ENCODE data around the gene GMNC.

DNA sequence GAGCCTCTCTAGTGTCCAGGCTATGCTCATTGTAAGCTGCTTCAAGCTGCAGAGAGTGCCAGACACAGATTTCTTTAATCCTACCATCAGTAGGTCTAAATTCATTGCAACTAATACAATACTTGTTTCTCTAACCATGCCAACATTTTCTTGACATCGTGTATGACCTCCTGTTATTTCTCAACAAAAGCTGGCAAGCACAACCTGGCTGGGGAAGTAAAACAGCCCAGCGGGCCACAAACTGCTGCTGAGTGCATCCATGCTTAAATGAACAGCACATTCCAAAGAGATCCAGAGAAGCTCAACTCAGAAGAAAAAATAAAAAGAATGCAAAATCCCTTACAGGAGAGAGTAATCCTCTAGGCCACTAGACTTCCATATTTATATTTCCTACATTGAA, 36.5 kb downstream of the GMNC start:
- TF ChIP-seq, protein P1, sequence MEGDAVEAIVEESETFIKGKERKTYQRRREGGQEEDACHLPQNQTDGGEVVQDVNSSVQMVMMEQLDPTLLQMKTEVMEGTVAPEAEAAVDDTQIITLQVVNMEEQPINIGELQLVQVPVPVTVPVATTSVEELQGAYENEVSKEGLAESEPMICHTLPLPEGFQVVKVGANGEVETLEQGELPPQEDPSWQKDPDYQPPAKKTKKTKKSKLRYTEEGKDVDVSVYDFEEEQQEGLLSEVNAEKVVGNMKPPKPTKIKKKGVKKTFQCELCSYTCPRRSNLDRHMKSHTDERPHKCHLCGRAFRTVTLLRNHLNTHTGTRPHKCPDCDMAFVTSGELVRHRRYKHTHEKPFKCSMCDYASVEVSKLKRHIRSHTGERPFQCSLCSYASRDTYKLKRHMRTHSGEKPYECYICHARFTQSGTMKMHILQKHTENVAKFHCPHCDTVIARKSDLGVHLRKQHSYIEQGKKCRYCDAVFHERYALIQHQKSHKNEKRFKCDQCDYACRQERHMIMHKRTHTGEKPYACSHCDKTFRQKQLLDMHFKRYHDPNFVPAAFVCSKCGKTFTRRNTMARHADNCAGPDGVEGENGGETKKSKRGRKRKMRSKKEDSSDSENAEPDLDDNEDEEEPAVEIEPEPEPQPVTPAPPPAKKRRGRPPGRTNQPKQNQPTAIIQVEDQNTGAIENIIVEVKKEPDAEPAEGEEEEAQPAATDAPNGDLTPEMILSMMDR (IDR thresholded peaks at IDR 0.05), result no peak
- TF ChIP-seq POLR2AphosphoS5 (IDR thresholded peaks at IDR 0.05), result no peak

Measured in prostate gland (tissue), 2 donors.